Activated naive CD8-positive, alpha-beta T cell treated with anti-CD3 and anti-CD28 coated beads, Interleukin-2, amount 50 U/mL, for 24 hours (primary cell): ENCODE results near the gene TAF3.
"Not testable (repeated sequence)": the region's sequence is repeated elsewhere in the genome, so short reads cannot be mapped to it uniquely, and the experiment has no call there.

Experiments used
- ATAC-seq: fragments of 150-1000 bp; cut with Tn5 transposase; one replicate; pipeline ENCODE4 v1.10.0; 2021
- DNase-seq: peaks from one replicate; pipeline ENCODE4 v3.0.0; 2021
- H3K27ac Mint-ChIP-seq: one replicate; pipeline ENCODE4 v1.8.0; 2021; ENCODE audit warnings: mild to moderate bottlenecking, mixed read lengths
- H3K27me3 Mint-ChIP-seq: one replicate; pipeline ENCODE4 v1.8.0; 2021; ENCODE audit warnings: mixed read lengths
- H3K36me3 Mint-ChIP-seq: one replicate; pipeline ENCODE4 v1.8.0; 2021; ENCODE audit warnings: low read depth, mixed read lengths
- H3K4me1 Mint-ChIP-seq: one replicate; pipeline ENCODE4 v1.8.0; 2021; ENCODE audit warnings: mixed read lengths
- H3K4me3 Mint-ChIP-seq: one replicate; pipeline ENCODE4 v1.8.0; 2021; ENCODE audit warnings: mild to moderate bottlenecking, moderate library complexity, mixed read lengths
- H3K9me3 Mint-ChIP-seq: one replicate; pipeline ENCODE4 v1.8.0; 2021; ENCODE audit warnings: mixed read lengths

TAF3 gene, protein sequence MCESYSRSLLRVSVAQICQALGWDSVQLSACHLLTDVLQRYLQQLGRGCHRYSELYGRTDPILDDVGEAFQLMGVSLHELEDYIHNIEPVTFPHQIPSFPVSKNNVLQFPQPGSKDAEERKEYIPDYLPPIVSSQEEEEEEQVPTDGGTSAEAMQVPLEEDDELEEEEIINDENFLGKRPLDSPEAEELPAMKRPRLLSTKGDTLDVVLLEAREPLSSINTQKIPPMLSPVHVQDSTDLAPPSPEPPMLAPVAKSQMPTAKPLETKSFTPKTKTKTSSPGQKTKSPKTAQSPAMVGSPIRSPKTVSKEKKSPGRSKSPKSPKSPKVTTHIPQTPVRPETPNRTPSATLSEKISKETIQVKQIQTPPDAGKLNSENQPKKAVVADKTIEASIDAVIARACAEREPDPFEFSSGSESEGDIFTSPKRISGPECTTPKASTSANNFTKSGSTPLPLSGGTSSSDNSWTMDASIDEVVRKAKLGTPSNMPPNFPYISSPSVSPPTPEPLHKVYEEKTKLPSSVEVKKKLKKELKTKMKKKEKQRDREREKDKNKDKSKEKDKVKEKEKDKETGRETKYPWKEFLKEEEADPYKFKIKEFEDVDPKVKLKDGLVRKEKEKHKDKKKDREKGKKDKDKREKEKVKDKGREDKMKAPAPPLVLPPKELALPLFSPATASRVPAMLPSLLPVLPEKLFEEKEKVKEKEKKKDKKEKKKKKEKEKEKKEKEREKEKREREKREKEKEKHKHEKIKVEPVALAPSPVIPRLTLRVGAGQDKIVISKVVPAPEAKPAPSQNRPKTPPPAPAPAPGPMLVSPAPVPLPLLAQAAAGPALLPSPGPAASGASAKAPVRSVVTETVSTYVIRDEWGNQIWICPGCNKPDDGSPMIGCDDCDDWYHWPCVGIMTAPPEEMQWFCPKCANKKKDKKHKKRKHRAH

DNA sequence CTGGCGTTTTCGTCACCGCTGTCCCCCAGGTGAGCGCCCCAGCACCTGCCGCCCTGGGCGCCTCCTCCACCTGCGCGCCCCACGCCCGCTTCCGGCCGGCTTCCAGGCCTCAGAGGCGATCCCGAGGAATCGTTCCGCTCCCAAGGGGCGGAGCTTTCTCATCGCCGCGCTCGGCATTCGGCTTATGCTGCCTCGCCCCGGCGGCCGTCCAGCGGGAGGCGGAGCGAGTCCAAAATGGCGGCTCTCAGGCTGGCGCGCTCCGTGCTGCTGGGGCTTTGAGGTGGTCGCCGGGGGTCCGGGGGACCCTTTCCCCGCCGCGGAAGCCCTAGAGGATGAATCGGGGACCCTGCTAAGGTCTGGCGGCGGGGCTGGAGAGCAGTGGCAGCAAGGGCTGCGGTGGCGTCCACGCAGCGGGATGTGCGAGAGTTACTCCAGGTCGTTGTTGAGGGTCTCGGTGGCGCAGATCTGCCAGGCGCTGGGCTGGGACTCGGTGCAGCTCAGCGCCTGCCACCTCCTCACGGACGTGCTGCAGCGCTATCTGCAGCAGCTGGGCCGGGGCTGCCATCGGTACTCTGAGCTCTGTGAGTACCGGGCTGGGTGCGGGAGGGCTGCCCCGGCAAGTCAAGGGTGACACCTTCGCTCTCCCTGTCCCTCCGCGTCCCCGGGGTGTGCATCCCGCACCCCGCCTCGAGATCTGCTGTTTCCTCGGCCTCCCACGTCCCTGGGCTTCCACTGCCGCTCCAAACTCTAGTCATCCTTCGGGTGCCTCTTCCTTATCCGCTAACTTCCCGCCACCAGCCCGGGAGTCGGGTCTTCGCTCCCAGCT, at the start of gene TAF3:
TSS of gene TAF3 (plus strand) at position 211 of the 826 bp plus-strand sequence. CDS start at position 416, 205 bp downstream.
- Mint-ChIP-seq H3K36me3 (peaks cover 4% of the 10 kb centered on the region), H3K27ac (peak within 1 kb of the TSS; percentile 92), H3K27me3 (no peaks in the 10 kb centered on the region), H3K9me3 (no peaks in the 10 kb centered on the region), H3K4me1 (peaks cover 38% of the 10 kb centered on the region), H3K4me3 (peak within 1 kb of the TSS; percentile 99)
- peak; percentile 84 for ATAC-seq
- peak; percentile 93 for DNase-seq

- H3K9me3 Mint-ChIP-seq, result no peaks in the 10 kb centered on the region
- H3K36me3 Mint-ChIP-seq, result peaks cover 41% of the 10 kb centered on the region
- DNase-seq, result no peak
- no peak overlapping the region for H3K4me3 Mint-ChIP-seq
- H3K4me1 Mint-ChIP-seq, result peaks cover 3% of the 10 kb centered on the region
- no peak for ATAC-seq
- no peaks in the 10 kb centered on the region for H3K27me3 Mint-ChIP-seq
- H3K27ac Mint-ChIP-seq, result no peak overlapping the region
Measured at GRCh38 chr10:7773845-7774801, 44.2 kb upstream of the TAF3 start.

DNA sequence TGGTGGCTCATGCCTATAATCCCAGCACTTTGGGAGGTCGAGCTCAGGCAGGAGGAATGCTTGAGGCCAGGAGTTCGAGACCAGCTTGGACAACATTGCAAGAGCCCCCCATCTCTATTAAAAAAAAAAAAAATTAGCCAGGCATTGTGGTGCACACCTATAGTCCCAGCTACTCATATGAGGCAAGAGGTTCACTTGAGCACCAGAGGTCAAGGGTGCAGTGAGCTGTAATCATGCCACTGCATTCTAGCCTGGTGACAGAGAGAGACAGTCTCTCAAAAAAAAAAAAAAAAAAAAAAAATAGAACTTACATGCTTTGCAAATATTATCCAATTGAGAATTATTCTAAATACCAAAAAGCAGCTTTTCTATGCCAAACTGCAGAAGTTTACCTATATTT, 41.5 kb upstream of the TAF3 start:
- ATAC-seq, result no peak
- Mint-ChIP-seq H3K4me3 (no peak overlapping the region), H3K27me3 (no peaks in the 10 kb centered on the region), H3K4me1 (peaks cover 3% of the 10 kb centered on the region), H3K36me3 (peaks cover 51% of the 10 kb centered on the region), H3K27ac (no peak overlapping the region), H3K9me3 (no peaks in the 10 kb centered on the region)
- no peak for DNase-seq

DNA sequence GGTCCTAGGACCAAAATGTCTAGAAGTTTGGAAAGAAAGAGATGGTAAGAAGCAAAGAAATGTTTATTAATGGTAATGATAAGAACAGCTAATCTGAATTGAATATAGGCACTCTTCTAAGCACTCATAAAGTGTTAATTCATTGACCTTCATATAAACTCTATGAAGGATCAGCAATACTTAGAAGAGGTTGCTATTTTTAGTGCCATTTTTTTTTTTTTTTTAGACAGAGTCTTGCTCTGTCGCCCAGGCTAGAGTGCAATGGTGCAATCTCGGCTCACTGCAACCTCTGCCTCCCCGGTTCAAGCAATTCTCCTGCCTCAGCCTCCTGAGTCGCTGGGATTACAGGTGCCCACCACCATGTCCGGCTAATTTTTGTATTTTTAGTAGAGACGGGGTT, 36.1 kb upstream of the TAF3 start:
- H3K9me3 Mint-ChIP-seq, H3K27me3 Mint-ChIP-seq, H3K27ac Mint-ChIP-seq, DNase-seq, H3K4me3 Mint-ChIP-seq, ATAC-seq: not testable (repeated sequence)
- Mint-ChIP-seq H3K36me3 (peaks cover 29% of the 10 kb centered on the region), H3K4me1 (peaks cover 18% of the 10 kb centered on the region)

GRCh38 chr10:7786430-7786829, 31.9 kb upstream of the TAF3 start:
- H3K27ac Mint-ChIP-seq, result no peak overlapping the region
- H3K9me3 Mint-ChIP-seq, result no peaks in the 10 kb centered on the region
- ATAC-seq (no peak), DNase-seq (no peak)
- no peaks in the 10 kb centered on the region for H3K27me3 Mint-ChIP-seq
- H3K4me1 Mint-ChIP-seq, result peaks cover 39% of the 10 kb centered on the region
- peaks cover 14% of the 10 kb centered on the region for H3K36me3 Mint-ChIP-seq
- H3K4me3 Mint-ChIP-seq, result no peak overlapping the region

DNA sequence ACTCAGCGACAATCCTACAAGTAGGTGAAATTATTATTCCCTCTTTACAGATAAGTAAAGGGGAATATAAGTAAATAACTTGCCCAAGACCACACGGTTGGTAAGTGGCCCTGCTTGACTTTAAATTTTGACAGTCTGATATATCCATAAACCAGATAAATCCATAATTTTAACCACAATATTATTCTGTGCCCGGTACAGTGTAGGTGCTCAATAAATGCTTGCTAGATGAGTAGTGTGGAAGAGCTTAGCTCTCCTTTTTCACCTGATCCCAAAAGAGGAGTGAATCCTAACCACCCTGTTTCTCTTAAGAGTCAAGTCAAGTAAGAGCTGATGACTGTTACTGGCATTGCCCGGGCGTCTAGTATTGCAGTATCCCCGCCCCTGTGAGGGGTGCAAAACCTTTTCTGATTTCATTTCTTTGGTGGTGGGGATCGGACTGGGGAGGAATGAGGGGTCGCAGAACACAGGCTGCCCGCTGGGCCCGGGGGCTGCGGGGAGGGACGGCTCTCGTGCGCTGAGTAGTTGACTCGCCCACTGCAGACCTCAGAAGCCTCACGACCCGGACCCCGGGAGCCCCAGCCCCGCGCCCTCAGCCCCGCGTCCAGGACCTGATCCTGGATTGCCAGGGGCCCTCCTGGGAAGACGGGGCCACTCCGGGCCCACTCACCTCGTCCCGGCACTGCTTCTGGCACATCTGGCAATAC, 31.0 kb upstream of the TAF3 start:
- Mint-ChIP-seq H3K9me3 (no peaks in the 10 kb centered on the region), H3K36me3 (peaks cover 19% of the 10 kb centered on the region), H3K27me3 (no peaks in the 10 kb centered on the region), H3K4me1 (peaks cover 48% of the 10 kb centered on the region), H3K27ac (no peak overlapping the region), H3K4me3 (no peak overlapping the region)
- ATAC-seq, result no peak
- DNase-seq, result no peak

DNA sequence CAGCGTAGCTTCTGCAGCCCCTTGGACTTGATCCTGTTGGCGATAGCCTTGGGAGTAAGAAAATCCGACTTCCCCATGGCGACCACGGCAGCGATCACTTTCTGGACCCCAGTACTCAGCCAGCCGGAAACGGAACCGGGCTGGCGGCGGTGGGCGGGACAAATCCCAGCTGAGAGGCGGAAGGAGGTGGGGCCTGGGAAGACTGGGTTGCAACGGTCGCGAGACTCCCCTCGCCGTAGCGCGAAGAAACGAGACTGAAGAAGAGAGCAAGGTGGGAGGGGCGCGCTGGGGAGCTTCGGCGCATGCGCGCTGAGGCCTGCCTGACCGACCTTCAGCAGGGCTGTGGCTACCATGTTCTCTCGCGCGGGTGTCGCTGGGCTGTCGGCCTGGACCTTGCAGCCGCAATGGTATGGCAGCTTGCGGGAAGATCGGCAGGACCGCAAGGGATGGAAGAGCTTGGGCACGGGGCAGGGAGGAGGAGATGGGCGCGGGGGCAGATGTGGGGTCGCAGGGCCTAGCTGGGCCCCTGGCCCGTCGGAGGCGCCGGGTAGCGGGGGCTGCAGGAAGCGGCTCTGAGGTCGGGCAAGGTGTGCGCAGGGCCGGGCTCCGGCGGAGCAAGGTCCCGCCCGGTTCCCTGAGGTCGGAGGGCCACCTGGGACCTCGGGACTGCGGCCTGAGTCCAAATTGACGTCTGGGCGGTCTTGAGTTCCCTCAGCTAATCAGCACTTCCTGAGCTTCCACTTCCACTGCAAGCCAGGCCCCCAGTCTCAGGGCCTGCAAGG, 30.3 kb upstream of the TAF3 start, which contains the start of the genes ATP5F1C and KIN:
TSS of gene ATP5F1C (plus strand) at position 321 of the 782 bp plus-strand sequence. CDS start at position 352, 31 bp downstream.
TSS of gene KIN (minus strand) at position 137 of the 782 bp plus-strand sequence. CDS start at position 77, 60 bp downstream.
- DNase-seq (peak; percentile 98), ATAC-seq (peak; percentile 95)
- peaks cover 20% of the 10 kb centered on the region for H3K36me3 Mint-ChIP-seq
- no peaks in the 10 kb centered on the region for H3K9me3 Mint-ChIP-seq
- H3K4me1 Mint-ChIP-seq, result peaks cover 54% of the 10 kb centered on the region
- H3K27me3 Mint-ChIP-seq, result no peaks in the 10 kb centered on the region
- no peak within 1 kb of the TSS for H3K4me3 Mint-ChIP-seq
- no peak within 1 kb of the TSS for H3K27ac Mint-ChIP-seq

- DNase-seq (no peak), ATAC-seq (peak; percentile 15)
- H3K4me1 Mint-ChIP-seq, result peaks cover 56% of the 10 kb centered on the region
- no peak overlapping the region for H3K27ac Mint-ChIP-seq
- H3K4me3 Mint-ChIP-seq, result no peak overlapping the region
- no peaks in the 10 kb centered on the region for H3K27me3 Mint-ChIP-seq
- H3K9me3 Mint-ChIP-seq, result no peaks in the 10 kb centered on the region
- H3K36me3 Mint-ChIP-seq, result peaks cover 24% of the 10 kb centered on the region
Measured at GRCh38 chr10:7788639-7789286, 29.5 kb upstream of the TAF3 start.

GRCh38 chr10:7789390-7789789, 28.9 kb upstream of the TAF3 start:
- DNase-seq (no peak), ATAC-seq (no peak)
- peaks cover 59% of the 10 kb centered on the region for H3K4me1 Mint-ChIP-seq
- H3K36me3 Mint-ChIP-seq, result peaks cover 29% of the 10 kb centered on the region
- no peak overlapping the region for H3K4me3 Mint-ChIP-seq
- peak overlapping the region; percentile 69 for H3K27ac Mint-ChIP-seq
- no peaks in the 10 kb centered on the region for H3K9me3 Mint-ChIP-seq
- no peaks in the 10 kb centered on the region for H3K27me3 Mint-ChIP-seq

DNA sequence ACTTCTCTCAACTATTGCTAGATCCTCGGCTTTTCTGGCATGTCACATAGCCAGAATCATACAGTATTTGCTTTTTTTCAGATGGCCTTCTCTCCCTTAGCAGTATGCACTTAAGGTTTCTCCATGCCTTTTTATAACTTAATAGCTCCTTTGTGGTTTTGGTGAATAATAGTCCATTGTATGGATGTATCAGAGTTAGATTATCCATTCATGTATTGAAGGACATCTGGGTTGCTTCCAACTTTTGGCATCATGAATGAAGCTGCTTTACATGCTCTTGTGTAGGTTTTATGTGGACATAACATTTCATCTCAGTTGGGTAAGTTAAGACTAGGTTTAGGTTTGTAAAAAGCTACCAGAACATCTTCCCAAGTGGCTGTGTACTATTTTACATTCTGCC, 25.8 kb upstream of the TAF3 start:
- peaks cover 71% of the 10 kb centered on the region for H3K4me1 Mint-ChIP-seq
- no peak for ATAC-seq
- DNase-seq, result no peak
- no peak overlapping the region for H3K4me3 Mint-ChIP-seq
- no peaks in the 10 kb centered on the region for H3K27me3 Mint-ChIP-seq
- H3K27ac Mint-ChIP-seq, result no peak overlapping the region
- H3K36me3 Mint-ChIP-seq, result peaks cover 46% of the 10 kb centered on the region
- H3K9me3 Mint-ChIP-seq, result no peaks in the 10 kb centered on the region

GRCh38 chr10:7794251-7795026, 23.9 kb upstream of the TAF3 start:
- Mint-ChIP-seq H3K4me3 (no peak overlapping the region), H3K9me3 (no peaks in the 10 kb centered on the region), H3K4me1 (peaks cover 68% of the 10 kb centered on the region), H3K27me3 (no peaks in the 10 kb centered on the region), H3K27ac (peak overlapping the region; percentile 47), H3K36me3 (peaks cover 55% of the 10 kb centered on the region)
- ATAC-seq (no peak), DNase-seq (no peak)
